ENCODE results near the gene CYP26B1. TPM values are rescaled to one million over a fixed set of nuclear protein-coding genes. Genes with fewer than 3 reads are reported as not detected.

CYP26B1 gene
- total and polyA plus RNA-seq, 5 experiments from 2014 or later = not detected

- no peak for DNase-seq
- H3K4me1 Mint-ChIP-seq = peaks cover 17 to 24% (median 18%) of the 10 kb centered on the region in 4 donors
- no peak overlapping the region for H3K27ac Mint-ChIP-seq
- POLR2A ChIA-PET = no interaction called here
- H3K36me3 Mint-ChIP-seq = peaks cover 0 to 6% (median 0%) of the 10 kb centered on the region in 3 donors
- ATAC-seq = no peak
- peaks cover 40 to 88% (median 57%) of the 10 kb centered on the region in 5 donors for H3K27me3 Mint-ChIP-seq
- H3K9me3 Mint-ChIP-seq = peaks cover 0 to 2% (median 0%) of the 10 kb centered on the region in 9 donors
- no peak overlapping the region for H3K4me3 Mint-ChIP-seq
Observed at GRCh38 chr2:72153026-72153791, 5.5 kb upstream of the CYP26B1 start.

DNA sequence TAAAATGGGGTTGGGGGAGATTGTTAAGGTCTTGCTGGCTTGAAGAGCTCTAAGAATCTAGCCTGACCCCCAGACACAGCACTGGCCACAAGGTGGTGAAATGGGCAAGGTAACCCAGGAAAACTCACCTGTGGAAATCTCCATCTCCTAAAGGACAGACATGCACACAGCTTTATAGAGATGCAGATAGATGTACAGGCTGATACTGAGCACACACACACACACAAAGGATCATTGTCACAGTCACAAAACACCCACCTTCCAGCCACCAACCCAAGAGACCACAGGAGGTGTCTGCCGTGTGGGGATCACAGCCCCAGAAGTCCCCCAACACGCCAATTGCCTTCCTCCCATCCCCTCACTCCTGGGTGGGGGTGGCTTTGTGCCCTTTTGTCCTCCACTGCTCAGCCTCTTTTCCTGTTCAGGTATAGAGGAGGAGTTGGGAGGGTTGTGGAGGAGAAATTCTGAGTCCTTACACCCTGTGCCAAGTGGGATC is 3.2 kb upstream of the CYP26B1 start:
- DNase-seq (peak in 1 of 10 donors; percentile 8), ATAC-seq (no peak)
- H3K4me3 Mint-ChIP-seq = peak overlapping the region in 3 of 10 donors; percentile 14 to 82 (median 18)
- H3K36me3 Mint-ChIP-seq = peaks cover 0 to 9% (median 0%) of the 10 kb centered on the region in 3 donors
- POLR2A ChIA-PET = interaction anchor here (1.1 kb wide), 1 partner anchor 13 kb away, joined by 3 read pairs; no protein-coding TSS in a partner anchor
- H3K4me1 Mint-ChIP-seq = peaks cover 23 to 43% (median 32%) of the 10 kb centered on the region in 4 donors
- peaks cover 40 to 90% (median 65%) of the 10 kb centered on the region in 5 donors for H3K27me3 Mint-ChIP-seq
- peak overlapping the region in 1 of 10 donors; percentile 85 for H3K27ac Mint-ChIP-seq
- H3K9me3 Mint-ChIP-seq = peaks cover 0 to 7% (median 0%) of the 10 kb centered on the region in 9 donors

DNA sequence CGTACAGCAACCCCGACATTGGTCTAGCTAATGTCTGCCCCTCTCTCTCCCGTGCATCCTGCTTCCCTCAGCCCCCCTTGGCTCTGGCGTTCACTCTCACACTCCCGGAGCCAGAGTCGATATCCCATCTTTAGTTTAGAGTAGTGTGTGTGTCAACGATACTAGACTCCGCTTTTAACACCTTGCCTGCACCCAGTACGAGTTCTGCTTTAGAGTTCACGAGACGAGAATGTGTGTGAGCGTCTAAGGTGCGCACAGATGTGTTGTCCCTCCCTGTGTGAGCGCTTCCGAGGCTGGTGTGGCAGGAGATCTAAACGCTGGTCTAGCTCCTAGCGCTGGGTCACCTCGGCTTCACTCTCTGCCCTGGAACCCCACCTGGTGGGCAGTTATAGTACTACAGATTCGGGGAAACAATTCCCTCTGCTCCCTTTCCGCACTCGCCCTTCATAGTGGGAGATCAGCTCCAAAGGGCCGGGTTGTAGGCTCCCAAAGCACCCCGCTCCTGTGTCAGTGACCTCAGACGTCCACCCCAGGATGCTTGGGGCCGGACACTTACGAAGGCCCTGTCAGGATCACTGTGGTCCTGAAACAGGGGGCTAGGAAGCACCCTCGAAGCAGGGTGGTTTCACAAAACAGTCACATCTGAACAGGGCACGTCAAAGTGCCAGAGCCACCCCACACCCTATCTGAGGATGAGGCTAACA is 2.6 kb upstream of the CYP26B1 start:
- H3K4me3 Mint-ChIP-seq = peak overlapping the region; percentile 72 to 90 (median 85)
- H3K36me3 Mint-ChIP-seq = peaks cover 0 to 9% (median 0%) of the 10 kb centered on the region in 3 donors
- ATAC-seq = peak; percentile 57 to 66
- peaks cover 28 to 49% (median 38%) of the 10 kb centered on the region in 4 donors for H3K4me1 Mint-ChIP-seq
- POLR2A ChIA-PET = interaction anchor here (1.1 kb wide), 1 partner anchor 12 kb away, joined by 3 read pairs; no protein-coding TSS in a partner anchor
- peaks cover 39 to 90% (median 69%) of the 10 kb centered on the region in 5 donors for H3K27me3 Mint-ChIP-seq
- H3K9me3 Mint-ChIP-seq = peaks cover 0 to 7% (median 0%) of the 10 kb centered on the region in 9 donors
- DNase-seq = peak; percentile 22 to 76 (median 52)
- peak overlapping the region in 1 of 10 donors; percentile 85 for H3K27ac Mint-ChIP-seq

- Mint-ChIP-seq H3K4me1 (peaks cover 28 to 54% (median 41%) of the 10 kb centered on the region in 4 donors), H3K27ac (peak overlapping the region in 2 of 10 donors; percentile 38 to 85), H3K27me3 (peaks cover 37 to 86% (median 67%) of the 10 kb centered on the region in 5 donors), H3K9me3 (peaks cover 0 to 7% (median 0%) of the 10 kb centered on the region in 9 donors), H3K4me3 (peak overlapping the region; percentile 72 to 90 (median 85)), H3K36me3 (peaks cover 0 to 9% (median 0%) of the 10 kb centered on the region in 3 donors)
- peak in 1 of 10 donors; percentile 18 for DNase-seq
- POLR2A ChIA-PET = interaction anchor here (1.1 kb wide), 1 partner anchor 12 kb away, joined by 3 read pairs; no protein-coding TSS in a partner anchor
- ATAC-seq = peak; percentile 42 to 49
Observed at GRCh38 chr2:72149556-72150156, 2.0 kb upstream of the CYP26B1 start.

- Mint-ChIP-seq H3K27ac (peak overlapping the region in 2 of 10 donors; percentile 31 to 38), H3K27me3 (peaks cover 36 to 82% (median 69%) of the 10 kb centered on the region in 5 donors), H3K4me3 (peak overlapping the region; percentile 75 to 92 (median 90)), H3K4me1 (peaks cover 28 to 56% (median 42%) of the 10 kb centered on the region in 4 donors), H3K36me3 (peaks cover 0 to 9% (median 0%) of the 10 kb centered on the region in 3 donors), H3K9me3 (peaks cover 0 to 7% (median 0%) of the 10 kb centered on the region in 9 donors)
- POLR2A ChIA-PET = no interaction called here
- ATAC-seq (peak in 1 of 2 donors; percentile 18), DNase-seq (peak in 2 of 10 donors; percentile 6 to 17)
Observed at GRCh38 chr2:72148837-72149555, 1.3 kb upstream of the CYP26B1 start.

GRCh38 chr2:72148003-72148836 is 558 bp upstream of the CYP26B1 start:
- H3K27ac Mint-ChIP-seq = peak overlapping the region in 2 of 10 donors; percentile 18 to 65
- DNase-seq (peak in 1 of 10 donors; percentile 10), ATAC-seq (no peak)
- H3K9me3 Mint-ChIP-seq = peaks cover 0 to 7% (median 0%) of the 10 kb centered on the region in 9 donors
- peaks cover 0 to 9% (median 0%) of the 10 kb centered on the region in 3 donors for H3K36me3 Mint-ChIP-seq
- peaks cover 36 to 85% (median 73%) of the 10 kb centered on the region in 5 donors for H3K27me3 Mint-ChIP-seq
- POLR2A ChIA-PET = no interaction called here
- peak overlapping the region; percentile 75 to 92 (median 90) for H3K4me3 Mint-ChIP-seq
- peaks cover 28 to 63% (median 45%) of the 10 kb centered on the region in 4 donors for H3K4me1 Mint-ChIP-seq

DNA sequence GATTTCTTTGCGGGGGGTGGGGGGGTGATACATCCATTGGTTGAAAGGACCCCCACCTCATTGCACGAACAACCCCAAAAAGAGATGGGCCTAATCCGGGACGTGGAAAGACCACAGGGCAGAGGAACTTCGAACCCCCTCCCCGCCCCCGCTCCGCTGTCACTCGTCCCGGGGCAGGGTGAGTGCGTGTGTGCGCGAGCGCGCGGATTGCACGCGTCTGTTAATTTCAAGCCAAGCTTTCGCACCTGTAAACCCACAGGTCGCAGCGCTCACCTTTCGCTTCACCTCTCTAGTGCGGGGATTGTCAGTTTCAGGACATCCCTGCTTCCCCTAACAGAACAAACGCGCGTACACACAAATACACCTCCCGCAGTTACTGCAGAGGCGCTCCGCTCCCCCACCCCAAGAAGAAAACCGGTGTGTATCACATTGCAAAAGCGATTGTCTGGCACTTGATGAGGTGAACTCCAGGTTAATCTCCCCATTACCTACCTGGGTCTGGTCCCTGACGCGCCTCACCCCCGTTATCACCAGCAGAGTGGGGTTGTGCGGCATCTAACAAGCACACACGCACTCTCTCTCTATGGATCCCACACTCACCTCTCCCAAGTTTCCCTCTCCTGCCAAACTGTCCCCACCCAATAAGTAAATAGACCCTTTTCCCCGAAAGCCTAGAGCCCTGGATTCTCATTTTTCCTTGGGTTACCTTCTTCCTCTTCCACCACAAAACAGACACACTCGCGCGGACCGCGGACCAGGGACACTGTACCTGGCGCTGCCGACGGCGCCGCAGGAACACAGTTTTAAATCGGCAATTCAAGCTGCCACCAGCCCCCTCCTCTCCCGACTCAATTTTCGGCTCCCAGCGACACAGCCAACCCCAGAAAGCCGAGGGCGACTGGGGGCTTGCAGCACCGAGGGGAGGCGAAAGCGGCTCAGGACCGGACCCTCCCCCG is 1.0 kb downstream of the CYP26B1 start:
- H3K27me3 Mint-ChIP-seq = peaks cover 34 to 86% (median 68%) of the 10 kb centered on the region in 5 donors
- POLR2A ChIA-PET = no interaction called here
- peaks cover 28 to 63% (median 45%) of the 10 kb centered on the region in 4 donors for H3K4me1 Mint-ChIP-seq
- H3K27ac Mint-ChIP-seq = no peak overlapping the region
- H3K36me3 Mint-ChIP-seq = peaks cover 0 to 9% (median 0%) of the 10 kb centered on the region in 3 donors
- peak in 1 of 10 donors; percentile 13 for DNase-seq
- peak overlapping the region; percentile 23 to 88 (median 77) for H3K4me3 Mint-ChIP-seq
- ATAC-seq = no peak
- H3K9me3 Mint-ChIP-seq = peaks cover 0 to 7% (median 0%) of the 10 kb centered on the region in 9 donors

DNA sequence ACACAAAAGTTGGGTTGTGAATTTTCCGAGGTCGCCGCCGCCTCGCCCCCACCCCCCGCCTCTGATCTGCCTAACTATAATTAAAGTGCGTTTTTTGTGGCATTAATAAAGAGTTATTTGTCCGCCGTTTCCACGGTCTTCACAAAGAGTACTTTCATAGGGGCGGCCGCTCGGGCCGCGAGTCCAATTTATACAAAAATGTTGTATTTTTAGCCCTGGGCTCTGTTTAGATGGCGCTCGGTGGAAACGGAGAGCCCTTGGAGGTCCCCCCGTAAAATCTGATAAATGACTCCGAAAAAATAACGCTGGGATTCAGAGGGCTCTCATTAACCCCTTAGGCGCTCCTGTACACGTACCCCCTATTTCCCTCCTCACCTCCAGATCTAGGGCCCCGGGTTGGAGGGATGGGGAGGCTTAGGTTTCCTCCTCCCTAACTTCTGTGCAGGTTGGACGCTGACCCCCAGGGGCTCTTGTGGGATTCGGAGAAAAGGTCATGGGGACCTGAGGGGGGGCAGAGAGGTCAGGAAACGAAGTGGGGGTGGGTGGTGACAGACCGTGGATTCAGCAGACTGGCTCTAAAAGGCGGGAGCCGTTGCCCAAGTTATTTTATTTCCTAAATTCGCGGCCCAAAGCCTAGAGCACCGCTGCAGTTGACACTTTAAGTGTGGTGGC is 1.9 kb downstream of the CYP26B1 start:
- Mint-ChIP-seq H3K27ac (peak overlapping the region in 2 of 10 donors; percentile 40 to 43), H3K27me3 (peaks cover 29 to 78% (median 62%) of the 10 kb centered on the region in 5 donors), H3K36me3 (peaks cover 0 to 9% (median 0%) of the 10 kb centered on the region in 3 donors), H3K4me3 (peak overlapping the region; percentile 69 to 88 (median 82)), H3K4me1 (peaks cover 28 to 63% (median 45%) of the 10 kb centered on the region in 4 donors), H3K9me3 (peaks cover 0 to 7% (median 0%) of the 10 kb centered on the region in 9 donors)
- DNase-seq (peak in 1 of 10 donors; percentile 11), ATAC-seq (no peak)
- POLR2A ChIA-PET = no interaction called here

- Mint-ChIP-seq H3K27me3 (peaks cover 28 to 73% (median 58%) of the 10 kb centered on the region in 5 donors), H3K4me3 (peak overlapping the region; percentile 69 to 88 (median 82)), H3K9me3 (peaks cover 0 to 7% (median 0%) of the 10 kb centered on the region in 9 donors), H3K4me1 (peaks cover 25 to 58% (median 43%) of the 10 kb centered on the region in 4 donors), H3K27ac (peak overlapping the region in 1 of 10 donors; percentile 43), H3K36me3 (peaks cover 0 to 7% (median 0%) of the 10 kb centered on the region in 3 donors)
- DNase-seq (peak in 1 of 10 donors; percentile 14), ATAC-seq (no peak)
- POLR2A ChIA-PET = no interaction called here
Observed at GRCh38 chr2:72145289-72145657, 2.4 kb downstream of the CYP26B1 start.
